ENCODE data around the gene GDPD4. TPM values are rescaled to one million over a fixed set of nuclear protein-coding genes. Genes with fewer than 3 reads are reported as not detected.

The GDPD4 gene
- total and polyA plus RNA-seq, 9 of the 15 experiments (the other 6 are each of a cell fraction or from before 2014, with no cell fraction given) = 0.40 TPM; not detected in 8

GRCh38 chr11:77191823-77192495, 109.5 kb downstream of the GDPD4 start (continued):
- TF ChIP-seq AFF4 (CRISPR knock-in tag; IDR thresholded peaks at IDR 0.05) = no peak
- no peak for TF ChIP-seq CHCHD3 (CRISPR knock-in tag; IDR thresholded peaks at IDR 0.05)
- no peak for TF ChIP-seq SIN3A (IDR thresholded peaks at IDR 0.05; ENCODE audit: borderline replicate concordance in 2 of 2, control insufficient read depth in 1 of 2, low read depth in 2 of 2, low read length in 2 of 2)
- no peak for TF ChIP-seq ZNF507 (tag; conservative IDR thresholded peaks at IDR 0.05)
- TF ChIP-seq YY1 (IDR thresholded peaks at IDR 0.05; ENCODE audit: borderline replicate concordance in 1 of 3, control insufficient read depth in 1 of 3, extremely low read depth in 1 of 3, insufficient read depth in 3 of 3, insufficient read length in 1 of 3, insufficient replicate concordance in 2 of 3, low read depth in 1 of 3, low read length in 2 of 3) = peak in 2 of 3 experiments; percentile 55 to 76
- no peak for TF ChIP-seq ZNF778 (CRISPR knock-in tag; IDR thresholded peaks at IDR 0.05)
- TF ChIP-seq CLOCK (CRISPR knock-in tag; IDR thresholded peaks at IDR 0.05; ENCODE audit: borderline replicate concordance) = no peak
- 0 out of 2 replicates have a peak, but pooled peaks have one; percentile 50 for TF ChIP-seq NR2C2 (CRISPR knock-in tag; IDR thresholded peaks at IDR 0.05)
- no peak for TF ChIP-seq NR2C2 (tag; IDR thresholded peaks at IDR 0.05)
- no peak for TF ChIP-seq GATAD2A (IDR thresholded peaks at IDR 0.05)
- TF ChIP-seq ZC3H4 (CRISPR knock-in tag; IDR thresholded peaks at IDR 0.05; ENCODE audit: borderline replicate concordance) = no peak
- TF ChIP-seq HDAC8 (tag; IDR thresholded peaks at IDR 0.05) = no peak
- TF ChIP-seq ZFP36 (IDR thresholded peaks at IDR 0.05; ENCODE audit: low read depth, low read length, partially characterized antibody) = no peak
- TF ChIP-seq HNRNPUL1 (IDR thresholded peaks at IDR 0.05; ENCODE audit: low read length) = no peak
- TF ChIP-seq RBFOX2 (IDR thresholded peaks at IDR 0.05; ENCODE audit: low read depth, low read length) = peak; percentile 63
- peak; percentile 59 to 71; a peak in 3 of 4 replicates for TF ChIP-seq MNT (conservative IDR thresholded peaks at IDR 0.05)
- TF ChIP-seq SRSF7 (optimal IDR thresholded peaks at IDR 0.05; ENCODE audit: low read depth, low read length) = no peak
